ENCODE results near the gene HDAC9.

- no peak for TF ChIP-seq CTCF (IDR thresholded peaks at IDR 0.05)
- no peak for TF ChIP-seq POLR2A (IDR thresholded peaks at IDR 0.05)
Measured at GRCh38 chr7:18521945-18522566, 26.5 kb downstream of the HDAC9 start.
